ENCODE measurements around the gene SYNGR2. TPM values are rescaled to one million over a fixed set of nuclear protein-coding genes. Genes with fewer than 3 reads are reported as not detected.

Gene SYNGR2
- total and polyA plus RNA-seq, 2 donors (not counting 3 experiments of a cell fraction or from before 2014, with no cell fraction given), result 65.9 to 281 TPM

- no peaks in the 10 kb centered on the region for H4K20me1 ChIP-seq (replicated peaks; ENCODE audit: control insufficient read depth, extremely low read depth, insufficient read depth, low read length)
- no TSS peak for BruUV-seq (replicated peaks)
- CTCF ChIA-PET, result interaction anchor here (1.1 to 3.3 kb wide), 2 partner anchors 9 to 64 kb away, joined by 3 to 24 read pairs; no protein-coding TSS in a partner anchor
- H3K79me2 ChIP-seq (ENCODE audit: control insufficient read depth, insufficient read depth, low read length), result peaks cover 18% of the 10 kb centered on the region
- POLR2A ChIA-PET, result no interaction called here
- no peak overlapping the region for H2AFZ ChIP-seq (ENCODE audit: low read depth, low read length)
- dilution Hi-C loops (cut with MboI; ENCODE audit: extremely low pct_ligation_motif_present, low sequenced_read_pairs), result no loop called here
- H3K9me3 ChIP-seq (replicated peaks; ENCODE audit: control insufficient read depth, insufficient read depth, low read length), result no peaks in the 10 kb centered on the region
- intact Hi-C loops (cut with micrococcal nuclease), result no loop called here
- H3K4me2 ChIP-seq (ENCODE audit: insufficient read depth, low read length), result no peak overlapping the region
- H3K27me3 ChIP-seq (ENCODE audit: control insufficient read depth in 2 of 2, insufficient read depth in 2 of 2, low read length in 2 of 2), result no peaks in the 10 kb centered on the region
- no peak overlapping the region for H3K9ac ChIP-seq (replicated peaks; ENCODE audit: extremely low read depth, insufficient read depth, low read length)
- peaks cover 11% of the 10 kb centered on the region for H3K4me1 ChIP-seq (ENCODE audit: control insufficient read depth, extremely low read depth, insufficient read depth, low read length)
- FAIRE-seq (no peak), DNase-seq (ENCODE audit: low read depth, low spot score) (no peak)
- H3K4me3 ChIP-seq (replicated peaks in 1 of 3; ENCODE audit: insufficient read depth in 1 of 3, low read depth in 1 of 3, low read length in 3 of 3), result no peak overlapping the region
- TF ChIP-seq GATA2 (IDR thresholded peaks at IDR 0.05; ENCODE audit: insufficient read depth, insufficient read length, low read depth, low read length), result no peak
- no peak for TF ChIP-seq POLR2A (IDR thresholded peaks at IDR 0.05; ENCODE audit: low read depth, low read length)
- no peak for TF ChIP-seq EZH2 (IDR thresholded peaks at IDR 0.05; ENCODE audit: borderline replicate concordance, low read depth, low read length, severe bottlenecking)
- TF ChIP-seq JUN (IDR thresholded peaks at IDR 0.05; ENCODE audit: borderline replicate concordance, insufficient read depth, insufficient read length, low read depth), result no peak
- TF ChIP-seq, protein P1, sequence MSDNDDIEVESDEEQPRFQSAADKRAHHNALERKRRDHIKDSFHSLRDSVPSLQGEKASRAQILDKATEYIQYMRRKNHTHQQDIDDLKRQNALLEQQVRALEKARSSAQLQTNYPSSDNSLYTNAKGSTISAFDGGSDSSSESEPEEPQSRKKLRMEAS (IDR thresholded peaks at IDR 0.05; ENCODE audit: insufficient read depth, insufficient read length), result no peak
- TF ChIP-seq MYC (IDR thresholded peaks at IDR 0.05; ENCODE audit: low read depth, low read length), result no peak
- TF ChIP-seq FOS (IDR thresholded peaks at IDR 0.05; ENCODE audit: borderline replicate concordance, insufficient read depth, low read length), result no peak
- TF ChIP-seq, protein P2, sequence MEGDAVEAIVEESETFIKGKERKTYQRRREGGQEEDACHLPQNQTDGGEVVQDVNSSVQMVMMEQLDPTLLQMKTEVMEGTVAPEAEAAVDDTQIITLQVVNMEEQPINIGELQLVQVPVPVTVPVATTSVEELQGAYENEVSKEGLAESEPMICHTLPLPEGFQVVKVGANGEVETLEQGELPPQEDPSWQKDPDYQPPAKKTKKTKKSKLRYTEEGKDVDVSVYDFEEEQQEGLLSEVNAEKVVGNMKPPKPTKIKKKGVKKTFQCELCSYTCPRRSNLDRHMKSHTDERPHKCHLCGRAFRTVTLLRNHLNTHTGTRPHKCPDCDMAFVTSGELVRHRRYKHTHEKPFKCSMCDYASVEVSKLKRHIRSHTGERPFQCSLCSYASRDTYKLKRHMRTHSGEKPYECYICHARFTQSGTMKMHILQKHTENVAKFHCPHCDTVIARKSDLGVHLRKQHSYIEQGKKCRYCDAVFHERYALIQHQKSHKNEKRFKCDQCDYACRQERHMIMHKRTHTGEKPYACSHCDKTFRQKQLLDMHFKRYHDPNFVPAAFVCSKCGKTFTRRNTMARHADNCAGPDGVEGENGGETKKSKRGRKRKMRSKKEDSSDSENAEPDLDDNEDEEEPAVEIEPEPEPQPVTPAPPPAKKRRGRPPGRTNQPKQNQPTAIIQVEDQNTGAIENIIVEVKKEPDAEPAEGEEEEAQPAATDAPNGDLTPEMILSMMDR (IDR thresholded peaks at IDR 0.05; ENCODE audit: extremely low read depth in 1 of 2, insufficient read depth in 1 of 2, low read depth in 1 of 2, low read length in 2 of 2), result no peak
- TF ChIP-seq POLR2AphosphoS5 (IDR thresholded peaks at IDR 0.05; ENCODE audit: insufficient read depth, low read depth, low read length), result no peak
- H3K9me1 ChIP-seq (replicated peaks; ENCODE audit: control insufficient read depth, extremely low read depth, insufficient read depth, low read length), result no peaks in the 10 kb centered on the region
- H3K27ac ChIP-seq (ENCODE audit: insufficient read depth, low read depth, low read length), result no peak overlapping the region
- H3K36me3 ChIP-seq (ENCODE audit: control insufficient read depth in 2 of 2, extremely low read depth in 1 of 2, insufficient read depth in 2 of 2, low read length in 2 of 2), result no peaks in the 10 kb centered on the region
Measured at GRCh38 chr17:78183916-78184315, 15.5 kb downstream of the SYNGR2 start.

Measured in endothelial cell of umbilical vein (primary cell).